ENCODE results near the gene TTC9.

DNA sequence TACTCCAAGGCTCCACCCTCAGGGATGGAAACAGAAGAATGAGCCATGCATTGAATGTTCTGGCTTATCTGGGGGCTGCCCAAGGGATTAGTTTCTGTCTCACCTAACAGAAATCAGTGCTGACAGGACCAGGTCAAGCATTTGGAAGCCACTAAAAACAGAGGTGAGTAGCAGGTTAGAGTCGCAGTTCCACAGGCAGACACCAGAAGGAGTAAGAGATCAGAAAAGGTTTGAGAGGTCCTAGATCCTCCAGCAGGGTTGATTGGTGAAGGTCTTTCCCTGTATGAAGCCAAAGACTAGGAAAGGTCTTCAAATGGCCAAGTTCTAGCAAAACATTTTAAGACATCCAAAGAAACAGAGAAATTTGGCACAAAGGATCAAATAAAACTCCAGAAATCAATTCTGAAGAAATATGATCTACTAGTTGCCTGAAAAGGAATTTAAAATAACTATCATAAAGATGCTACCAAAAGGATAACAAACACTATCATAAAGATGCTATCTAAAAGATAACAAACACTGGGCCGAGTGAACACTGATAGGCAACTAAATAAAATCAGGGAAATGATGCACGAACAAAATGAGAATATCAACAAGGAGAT, 19.5 kb upstream of the TTC9 start:
- TF ChIP-seq, protein P1, sequence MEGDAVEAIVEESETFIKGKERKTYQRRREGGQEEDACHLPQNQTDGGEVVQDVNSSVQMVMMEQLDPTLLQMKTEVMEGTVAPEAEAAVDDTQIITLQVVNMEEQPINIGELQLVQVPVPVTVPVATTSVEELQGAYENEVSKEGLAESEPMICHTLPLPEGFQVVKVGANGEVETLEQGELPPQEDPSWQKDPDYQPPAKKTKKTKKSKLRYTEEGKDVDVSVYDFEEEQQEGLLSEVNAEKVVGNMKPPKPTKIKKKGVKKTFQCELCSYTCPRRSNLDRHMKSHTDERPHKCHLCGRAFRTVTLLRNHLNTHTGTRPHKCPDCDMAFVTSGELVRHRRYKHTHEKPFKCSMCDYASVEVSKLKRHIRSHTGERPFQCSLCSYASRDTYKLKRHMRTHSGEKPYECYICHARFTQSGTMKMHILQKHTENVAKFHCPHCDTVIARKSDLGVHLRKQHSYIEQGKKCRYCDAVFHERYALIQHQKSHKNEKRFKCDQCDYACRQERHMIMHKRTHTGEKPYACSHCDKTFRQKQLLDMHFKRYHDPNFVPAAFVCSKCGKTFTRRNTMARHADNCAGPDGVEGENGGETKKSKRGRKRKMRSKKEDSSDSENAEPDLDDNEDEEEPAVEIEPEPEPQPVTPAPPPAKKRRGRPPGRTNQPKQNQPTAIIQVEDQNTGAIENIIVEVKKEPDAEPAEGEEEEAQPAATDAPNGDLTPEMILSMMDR (IDR thresholded peaks at IDR 0.05), result peak; percentile 8 to 56 (median 25)
- TF ChIP-seq EP300 (IDR thresholded peaks at IDR 0.05), result no peak
- TF ChIP-seq POLR2A (IDR thresholded peaks at IDR 0.05), result no peak

All from tibial nerve (tissue), 4 donors.